DND-41 (cell line): ENCODE results near the gene DDX51.

ENCODE experiments used
- CTCF ChIP-seq: IDR thresholded peaks from 2 replicates; pipeline ENCODE4 v1.5.1; 2012; ENCODE audit warnings: borderline replicate concordance, low read length, moderate library complexity, mild to moderate bottlenecking; ENCODE audit not compliant: poor library complexity, severe bottlenecking; ENCODE audit errors: extremely low read depth
- EZH2 ChIP-seq: IDR thresholded peaks from 3 replicates; pipeline ENCODE4 v1.6.1; 2012; ENCODE audit warnings: borderline replicate concordance, low read depth, mild to moderate bottlenecking, moderate library complexity, low read length, inconsistent platforms; ENCODE audit not compliant: severe bottlenecking

GRCh38 chr12:132151766-132152410, 7.8 kb upstream of the DDX51 start:
- no peak for TF ChIP-seq EZH2
- no peak for TF ChIP-seq CTCF
